T-helper 17 cell (primary cell): ENCODE data around the gene FOXL2. TPM values are rescaled to one million over a fixed set of nuclear protein-coding genes. Genes with fewer than 3 reads are reported as not detected.
"Not testable (repeated sequence)": the region's sequence is repeated elsewhere in the genome, so short reads cannot be mapped to it uniquely, and the experiment has no call there.

ENCODE experiments used
- ATAC-seq: fragments of 150-1000 bp; cut with Tn5 transposase; 2 replicates; pipeline ENCODE4 v1.10.0; 2021; ENCODE audit warnings: mild to moderate bottlenecking, moderate library complexity
- DNase-seq, 3 donors: peaks; one replicate each; pipeline versions ENCODE4 v3.0.0 to v3.0.0-alpha.2; 2020 to 2021
- H3K9me3 ChIP-seq: one replicate; pipeline ENCODE4 v1.7.0; 2013; ENCODE audit warnings: low read length, mild to moderate bottlenecking; ENCODE audit not compliant: control insufficient read depth, poor library complexity, severe bottlenecking
- H3K27ac Mint-ChIP-seq: one replicate; pipeline ENCODE4 v1.8.0; 2022; ENCODE audit warnings: mild to moderate bottlenecking, moderate library complexity, mixed read lengths
- H3K27me3 Mint-ChIP-seq: one replicate; pipeline ENCODE4 v1.8.0; 2022; ENCODE audit warnings: mixed read lengths
- H3K36me3 Mint-ChIP-seq: one replicate; pipeline ENCODE4 v1.8.0; 2022; ENCODE audit warnings: low read depth, mixed read lengths
- H3K4me1 Mint-ChIP-seq: one replicate; pipeline ENCODE4 v1.8.0; 2022; ENCODE audit warnings: mild to moderate bottlenecking, mixed read lengths
- H3K4me3 Mint-ChIP-seq: one replicate; pipeline ENCODE4 v1.8.0; 2022; ENCODE audit warnings: mild to moderate bottlenecking, moderate library complexity, mixed read lengths
- total RNA-seq, 4 donors: library from RNA in 2 of 4; stranded (reverse) in 2 of 4; gene quantifications; one replicate each; pipeline ENCODE4 v1.2.3 and lab custom pipeline; 2022 to 2026

The FOXL2 gene
- total RNA-seq, 2 donors from 2014 or later, result not detected

- DNase-seq (no peak), ATAC-seq (no peak)
- Mint-ChIP-seq H3K27ac (no peak overlapping the region), H3K4me1 (peaks cover 28% of the 10 kb centered on the region), H3K27me3 (peaks cover 69% of the 10 kb centered on the region), H3K4me3 (no peak overlapping the region), H3K36me3 (no peaks in the 10 kb centered on the region)
- H3K9me3 ChIP-seq, result no peaks in the 10 kb centered on the region
Measured at GRCh38 chr3:138933981-138934691, 12.8 kb downstream of the FOXL2 start.

GRCh38 chr3:138933068-138933668 lies 13.8 kb downstream of the FOXL2 start:
- peaks cover 23% of the 10 kb centered on the region for H3K4me1 Mint-ChIP-seq
- ATAC-seq, result no peak
- no peaks in the 10 kb centered on the region for H3K9me3 ChIP-seq
- DNase-seq, result no peak
- no peak overlapping the region for H3K4me3 Mint-ChIP-seq
- no peaks in the 10 kb centered on the region for H3K36me3 Mint-ChIP-seq
- no peak overlapping the region for H3K27ac Mint-ChIP-seq
- peaks cover 66% of the 10 kb centered on the region for H3K27me3 Mint-ChIP-seq

GRCh38 chr3:138928727-138929372 lies 18.1 kb downstream of the FOXL2 start:
- H3K9me3 ChIP-seq, result no peaks in the 10 kb centered on the region
- DNase-seq (no peak), ATAC-seq (no peak)
- Mint-ChIP-seq H3K4me1 (no peaks in the 10 kb centered on the region), H3K27me3 (peaks cover 36% of the 10 kb centered on the region), H3K4me3 (no peak overlapping the region), H3K36me3 (no peaks in the 10 kb centered on the region), H3K27ac (no peak overlapping the region)

GRCh38 chr3:138923531-138923994 lies 23.4 kb downstream of the FOXL2 start:
- no peaks in the 10 kb centered on the region for H3K36me3 Mint-ChIP-seq
- peak; percentile 97 for ATAC-seq
- no peak overlapping the region for H3K4me3 Mint-ChIP-seq
- peaks cover 22% of the 10 kb centered on the region for H3K27me3 Mint-ChIP-seq
- H3K27ac Mint-ChIP-seq, result peak overlapping the region; percentile 27
- H3K4me1 Mint-ChIP-seq, result peaks cover 5% of the 10 kb centered on the region
- DNase-seq, result peak; percentile 66 to 81 (median 68)
- no peaks in the 10 kb centered on the region for H3K9me3 ChIP-seq

- not testable (repeated sequence) for H3K9me3 ChIP-seq, H3K4me3 Mint-ChIP-seq, H3K4me1 Mint-ChIP-seq, DNase-seq, H3K36me3 Mint-ChIP-seq, H3K27ac Mint-ChIP-seq, ATAC-seq
- peaks cover 23% of the 10 kb centered on the region for H3K27me3 Mint-ChIP-seq
Measured at GRCh38 chr3:138922400-138922799, 24.5 kb downstream of the FOXL2 start.

- H3K9me3 ChIP-seq, result no peaks in the 10 kb centered on the region
- ATAC-seq (no peak), DNase-seq (no peak)
- H3K27me3 Mint-ChIP-seq, result peaks cover 23% of the 10 kb centered on the region
- H3K4me1 Mint-ChIP-seq, result peaks cover 5% of the 10 kb centered on the region
- no peak overlapping the region for H3K27ac Mint-ChIP-seq
- H3K36me3 Mint-ChIP-seq, result no peaks in the 10 kb centered on the region
- H3K4me3 Mint-ChIP-seq, result no peak overlapping the region
Measured at GRCh38 chr3:138921316-138922292, 25.3 kb downstream of the FOXL2 start.

- no peak for ATAC-seq
- Mint-ChIP-seq H3K4me1 (peaks cover 12% of the 10 kb centered on the region), H3K4me3 (no peak overlapping the region)
Measured at GRCh38 chr3:138919325-138919724, 27.6 kb downstream of the FOXL2 start.

GRCh38 chr3:138916824-138917223 lies 30.1 kb downstream of the FOXL2 start:
- no peak overlapping the region for H3K27ac Mint-ChIP-seq
- ATAC-seq (no peak), DNase-seq (no peak)
- peaks cover 12% of the 10 kb centered on the region for H3K27me3 Mint-ChIP-seq
- peak overlapping the region; percentile 47 for H3K4me3 Mint-ChIP-seq
- H3K36me3 Mint-ChIP-seq, result no peaks in the 10 kb centered on the region
- H3K9me3 ChIP-seq, result no peaks in the 10 kb centered on the region
- H3K4me1 Mint-ChIP-seq, result peaks cover 7% of the 10 kb centered on the region

More at GRCh38 chr3:138919325-138919724, 27.6 kb downstream of the FOXL2 start:
- H3K27ac Mint-ChIP-seq, result no peak overlapping the region
- peaks cover 19% of the 10 kb centered on the region for H3K27me3 Mint-ChIP-seq
- H3K36me3 Mint-ChIP-seq, result no peaks in the 10 kb centered on the region
- no peak for DNase-seq
- no peaks in the 10 kb centered on the region for H3K9me3 ChIP-seq

- H3K4me1 Mint-ChIP-seq, result peaks cover 7% of the 10 kb centered on the region
- H3K27ac Mint-ChIP-seq, result peak overlapping the region; percentile 70
- no peaks in the 10 kb centered on the region for H3K9me3 ChIP-seq
- ATAC-seq (peak; percentile 86), DNase-seq (peak; percentile 66 to 77 (median 76))
- peaks cover 12% of the 10 kb centered on the region for H3K27me3 Mint-ChIP-seq
- no peaks in the 10 kb centered on the region for H3K36me3 Mint-ChIP-seq
- peak overlapping the region; percentile 90 for H3K4me3 Mint-ChIP-seq
Measured at GRCh38 chr3:138915503-138916498, 31.1 kb downstream of the FOXL2 start.

GRCh38 chr3:138914870-138915502 lies 32.0 kb downstream of the FOXL2 start:
- Mint-ChIP-seq H3K4me1 (peaks cover 7% of the 10 kb centered on the region), H3K27me3 (peaks cover 12% of the 10 kb centered on the region), H3K27ac (peak overlapping the region; percentile 70), H3K36me3 (no peaks in the 10 kb centered on the region), H3K4me3 (peak overlapping the region; percentile 90)
- no peaks in the 10 kb centered on the region for H3K9me3 ChIP-seq
- DNase-seq, result no peak
- peak; percentile 27 for ATAC-seq

- Mint-ChIP-seq H3K27me3 (peaks cover 8% of the 10 kb centered on the region), H3K4me1 (peaks cover 7% of the 10 kb centered on the region), H3K27ac (no peak overlapping the region), H3K4me3 (no peak overlapping the region), H3K36me3 (no peaks in the 10 kb centered on the region)
- H3K9me3 ChIP-seq, result no peaks in the 10 kb centered on the region
- DNase-seq, result no peak
- ATAC-seq, result no peak
Measured at GRCh38 chr3:138913766-138914165, 33.2 kb downstream of the FOXL2 start.
